Neural progenitor cell (in vitro differentiated cells): ENCODE measurements around the gene UBXN1. TPM values are rescaled to one million over a fixed set of nuclear protein-coding genes. Genes with fewer than 3 reads are reported as not detected.

Experiments used
- DNase-seq: peaks from one replicate; pipeline ENCODE4 v3.0.0-alpha.2; 2016; ENCODE audit warnings: low spot score
- H2AFZ ChIP-seq: fragments of 200-600 bp; sonication (generic); replicated peaks from 2 replicates; pipeline ENCODE4 v1.6.1; 2016; ENCODE audit warnings: antibody characterized with exemption
- H3F3A ChIP-seq: fragments of 200-600 bp; sonication (generic); 2 replicates; pipeline ENCODE4 v1.6.1; 2016; ENCODE audit warnings: antibody characterized with exemption, low read depth
- H3K27ac ChIP-seq: fragments of 200-600 bp; sonication (generic); 2 replicates; pipeline ENCODE4 v1.5.1; 2016; ENCODE audit warnings: mild to moderate bottlenecking
- H3K27me3 ChIP-seq: fragments of 200-600 bp; sonication (generic); 2 replicates; pipeline ENCODE4 v1.6.1; 2016; ENCODE audit warnings: mild to moderate bottlenecking, moderate library complexity
- H3K36me3 ChIP-seq: fragments of 200-600 bp; sonication (generic); 2 replicates; pipeline ENCODE4 v1.5.1; 2016
- H3K4me1 ChIP-seq: fragments of 200-600 bp; sonication (generic); 2 replicates; pipeline ENCODE4 v1.6.1; 2016; ENCODE audit warnings: mixed run types
- H3K4me2 ChIP-seq: fragments of 200-600 bp; sonication (generic); 2 replicates; pipeline ENCODE4 v1.6.1; 2016
- H3K4me3 ChIP-seq: fragments of 200-600 bp; sonication (generic); 2 replicates; pipeline ENCODE4 v1.5.1; 2016
- H3K79me2 ChIP-seq: fragments of 200-600 bp; sonication (generic); 2 replicates; pipeline ENCODE4 v1.6.1; 2016; ENCODE audit warnings: low read depth
- H3K9ac ChIP-seq: fragments of 200-600 bp; sonication (generic); 2 replicates; pipeline ENCODE4 v1.6.1; 2016
- H3K9me3 ChIP-seq: fragments of 200-600 bp; sonication (generic); 2 replicates; pipeline ENCODE4 v1.5.1; 2016; ENCODE audit warnings: low read depth
- H4K20me1 ChIP-seq: fragments of 200-600 bp; sonication (generic); 2 replicates; pipeline ENCODE4 v1.6.1; 2016; ENCODE audit warnings: low read depth
- H3K27ac Mint-ChIP-seq: 3 replicates; pipeline ENCODE4 v1.8.0; 2021; ENCODE audit warnings: mixed read lengths
- H3K27me3 Mint-ChIP-seq: 2 replicates; pipeline ENCODE4 v1.8.0; 2022; ENCODE audit warnings: low read depth, mild to moderate bottlenecking, inconsistent platforms, moderate library complexity, mixed read lengths; ENCODE audit not compliant: insufficient read depth
- H3K36me3 Mint-ChIP-seq: 3 replicates; pipeline ENCODE4 v1.8.0; 2021; ENCODE audit warnings: mixed read lengths
- H3K4me1 Mint-ChIP-seq: 3 replicates; pipeline ENCODE4 v1.8.0; 2021; ENCODE audit warnings: mixed read lengths
- H3K4me3 Mint-ChIP-seq: 3 replicates; pipeline ENCODE4 v1.8.0; 2021; ENCODE audit warnings: mild to moderate bottlenecking, moderate library complexity, mixed read lengths
- H3K9me3 Mint-ChIP-seq: 3 replicates; pipeline ENCODE4 v1.8.0; 2020; ENCODE audit warnings: mixed read lengths
- EZH2 ChIP-seq: fragments of 200-600 bp; sonication (generic); IDR thresholded peaks from 2 replicates; pipeline ENCODE4 v1.6.1; 2017; ENCODE audit warnings: antibody characterized with exemption, mild to moderate bottlenecking, moderate library complexity
- EZH2phosphoT487 ChIP-seq: fragments of 200-600 bp; sonication (generic); IDR thresholded peaks from 2 replicates; pipeline ENCODE4 v1.6.1; 2017; ENCODE audit warnings: antibody characterized with exemption
- small RNA-seq: library from RNA; depleted of rRNA; stranded (forward); fragments of <200 nt; gene quantifications from one replicate; pipeline ENCODE3, GENCODE V24; 2015
- total RNA-seq: library from RNA; depleted of rRNA; stranded (reverse); fragments of >200 nt; gene quantifications from 2 replicates; pipeline ENCODE4 v1.2.3, GENCODE V29; 2015; ENCODE audit warnings: low replicate concordance
- TF ChIP-seq, protein P1 (sequence below): fragments of 200-600 bp; sonication (generic); IDR thresholded peaks from 2 replicates; pipeline ENCODE4 v1.5.1; 2017; ENCODE audit warnings: antibody characterized with exemption, mild to moderate bottlenecking

UBXN1 gene
- total RNA-seq, 1 donor from 2014 or later: 60.7 TPM

DNA sequence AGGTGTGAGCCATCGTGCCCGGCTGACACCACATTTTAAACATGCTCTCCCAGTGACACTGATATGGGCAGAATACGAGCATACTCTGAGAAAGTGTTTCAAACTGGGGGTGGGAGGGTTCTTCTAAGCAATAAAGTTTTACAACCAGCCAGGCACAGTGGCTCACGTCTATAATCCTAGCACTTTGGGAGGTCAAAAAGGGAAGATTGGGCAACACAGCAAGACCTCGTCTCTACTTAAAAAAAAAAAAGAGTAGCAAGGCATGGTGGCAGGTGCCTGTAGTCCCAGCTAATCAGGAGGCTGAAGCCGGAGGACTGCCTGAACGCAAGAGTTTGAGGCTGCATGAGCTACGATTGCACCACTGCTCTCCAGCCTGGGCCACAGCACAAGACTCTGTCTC lies 34.7 kb downstream of the UBXN1 start:
- H3F3A ChIP-seq: peaks cover 16% of the 10 kb centered on the region

DNA sequence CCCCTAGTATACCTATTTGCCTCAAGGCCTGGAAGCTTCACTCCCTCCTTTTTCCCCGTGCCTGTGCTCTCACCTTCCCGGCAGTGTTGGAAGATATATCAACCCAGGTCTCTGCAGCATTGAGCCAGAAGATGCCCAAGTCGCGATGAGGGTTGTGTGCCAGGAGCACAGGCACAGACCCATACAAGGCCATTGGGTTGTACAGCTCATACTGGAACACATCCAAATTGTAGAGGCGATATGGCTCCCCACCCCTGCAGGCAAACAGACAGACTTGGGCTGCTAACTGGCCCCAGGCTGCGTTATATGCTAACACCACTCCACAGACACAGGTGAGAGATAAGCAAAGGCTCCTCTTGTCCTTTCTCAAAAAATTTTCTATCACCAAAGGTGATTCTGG lies 46.4 kb downstream of the UBXN1 start:
- H3K36me3 Mint-ChIP-seq: peaks cover 46% of the 10 kb centered on the region
- H3K9me3 Mint-ChIP-seq: no peaks in the 10 kb centered on the region
- no peaks in the 10 kb centered on the region for H3K9me3 ChIP-seq
- DNase-seq: no peak
- H3K27ac Mint-ChIP-seq: no peak overlapping the region
- no peaks in the 10 kb centered on the region for H3K27me3 ChIP-seq
- no peak overlapping the region for H3K4me2 ChIP-seq
- no peaks in the 10 kb centered on the region for H3K4me1 Mint-ChIP-seq
- no peak overlapping the region for H3K9ac ChIP-seq
- H3K27me3 Mint-ChIP-seq: no peaks in the 10 kb centered on the region
- no peaks in the 10 kb centered on the region for H3K4me1 ChIP-seq
- H3K4me3 ChIP-seq: no peak overlapping the region
- peaks cover 4% of the 10 kb centered on the region for H3F3A ChIP-seq
- no peak overlapping the region for H3K4me3 Mint-ChIP-seq
- TF ChIP-seq EZH2: no peak
- TF ChIP-seq, protein P1, sequence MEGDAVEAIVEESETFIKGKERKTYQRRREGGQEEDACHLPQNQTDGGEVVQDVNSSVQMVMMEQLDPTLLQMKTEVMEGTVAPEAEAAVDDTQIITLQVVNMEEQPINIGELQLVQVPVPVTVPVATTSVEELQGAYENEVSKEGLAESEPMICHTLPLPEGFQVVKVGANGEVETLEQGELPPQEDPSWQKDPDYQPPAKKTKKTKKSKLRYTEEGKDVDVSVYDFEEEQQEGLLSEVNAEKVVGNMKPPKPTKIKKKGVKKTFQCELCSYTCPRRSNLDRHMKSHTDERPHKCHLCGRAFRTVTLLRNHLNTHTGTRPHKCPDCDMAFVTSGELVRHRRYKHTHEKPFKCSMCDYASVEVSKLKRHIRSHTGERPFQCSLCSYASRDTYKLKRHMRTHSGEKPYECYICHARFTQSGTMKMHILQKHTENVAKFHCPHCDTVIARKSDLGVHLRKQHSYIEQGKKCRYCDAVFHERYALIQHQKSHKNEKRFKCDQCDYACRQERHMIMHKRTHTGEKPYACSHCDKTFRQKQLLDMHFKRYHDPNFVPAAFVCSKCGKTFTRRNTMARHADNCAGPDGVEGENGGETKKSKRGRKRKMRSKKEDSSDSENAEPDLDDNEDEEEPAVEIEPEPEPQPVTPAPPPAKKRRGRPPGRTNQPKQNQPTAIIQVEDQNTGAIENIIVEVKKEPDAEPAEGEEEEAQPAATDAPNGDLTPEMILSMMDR: no peak
- TF ChIP-seq EZH2phosphoT487: no peak
- H3K79me2 ChIP-seq: no peaks in the 10 kb centered on the region
- no peak overlapping the region for H3K27ac ChIP-seq
- H4K20me1 ChIP-seq: no peaks in the 10 kb centered on the region
- H3K36me3 ChIP-seq: peaks cover 12% of the 10 kb centered on the region
- no peak overlapping the region for H2AFZ ChIP-seq

More for the DNA sequence above, 34.7 kb downstream of the UBXN1 start:
- H3K9me3 Mint-ChIP-seq: no peaks in the 10 kb centered on the region
- peaks cover 15% of the 10 kb centered on the region for H3K4me1 Mint-ChIP-seq
- H4K20me1 ChIP-seq: peaks cover 20% of the 10 kb centered on the region
- no peak overlapping the region for H3K9ac ChIP-seq
- H3K4me2 ChIP-seq: no peak overlapping the region
- H3K27me3 Mint-ChIP-seq: peaks cover 8% of the 10 kb centered on the region
- no peaks in the 10 kb centered on the region for H3K9me3 ChIP-seq
- TF ChIP-seq, protein P1: no peak
- no peak for TF ChIP-seq EZH2phosphoT487
- TF ChIP-seq EZH2: no peak
- H3K27me3 ChIP-seq: no peaks in the 10 kb centered on the region
- H2AFZ ChIP-seq: no peak overlapping the region
- peak overlapping the region; percentile 67 for H3K4me3 Mint-ChIP-seq
- peaks cover 6% of the 10 kb centered on the region for H3K4me1 ChIP-seq
- H3K4me3 ChIP-seq: no peak overlapping the region
- H3K79me2 ChIP-seq: peaks cover 72% of the 10 kb centered on the region
- H3K27ac Mint-ChIP-seq: no peak overlapping the region
- no peak overlapping the region for H3K27ac ChIP-seq
- peaks cover 20% of the 10 kb centered on the region for H3K36me3 Mint-ChIP-seq
- no peak for DNase-seq
- H3K36me3 ChIP-seq: no peaks in the 10 kb centered on the region

DNA sequence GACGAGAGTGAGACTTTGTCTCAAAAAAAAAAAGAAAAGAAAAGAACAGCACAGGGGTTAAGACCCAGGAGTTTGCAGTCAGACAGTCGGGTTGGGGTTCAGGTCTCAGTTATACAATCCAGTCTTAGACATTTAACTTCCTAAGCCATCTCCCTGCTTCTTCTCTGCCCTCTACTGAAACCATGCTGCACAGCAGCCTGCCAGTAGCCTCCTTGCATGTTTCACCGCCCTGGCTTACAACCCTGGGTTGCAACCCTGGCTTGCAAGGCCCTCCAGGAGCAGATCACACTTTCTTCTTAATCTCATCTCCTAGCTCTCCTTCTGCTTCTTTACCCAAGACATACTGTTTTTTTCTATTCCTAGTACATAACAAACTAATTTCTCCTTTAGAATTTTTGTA lies 51.2 kb downstream of the UBXN1 start:
- H3K79me2 ChIP-seq: no peaks in the 10 kb centered on the region
- H3K4me3 ChIP-seq: no peak overlapping the region
- H3K4me1 Mint-ChIP-seq: no peaks in the 10 kb centered on the region
- H3K9ac ChIP-seq: no peak overlapping the region
- no peak overlapping the region for H3K27ac ChIP-seq
- no peaks in the 10 kb centered on the region for H4K20me1 ChIP-seq
- peaks cover 2% of the 10 kb centered on the region for H3K27me3 Mint-ChIP-seq
- no peaks in the 10 kb centered on the region for H3K9me3 Mint-ChIP-seq
- peaks cover 4% of the 10 kb centered on the region for H3K36me3 ChIP-seq
- H3K4me3 Mint-ChIP-seq: no peak overlapping the region
- peaks cover 45% of the 10 kb centered on the region for H3K36me3 Mint-ChIP-seq
- H3K27me3 ChIP-seq: no peaks in the 10 kb centered on the region
- TF ChIP-seq EZH2phosphoT487: no peak
- TF ChIP-seq, protein P1: no peak
- TF ChIP-seq EZH2: no peak
- peaks cover 26% of the 10 kb centered on the region for H3F3A ChIP-seq
- H3K4me2 ChIP-seq: no peak overlapping the region
- DNase-seq: no peak
- no peaks in the 10 kb centered on the region for H3K4me1 ChIP-seq
- no peak overlapping the region for H3K27ac Mint-ChIP-seq
- no peaks in the 10 kb centered on the region for H3K9me3 ChIP-seq
- H2AFZ ChIP-seq: no peak overlapping the region

Small RNA genes within 50 kb of the gene (small RNA-seq; reads per million reads assigned to genes)
- gene SNORA57: not detected

Other genes with a start within 250 kb of the UBXN1 start
- gene AHNAK, start 132.3 kb downstream of the UBXN1 start, total RNA-seq: 14.9 and 15.0 TPM in 2 replicates
- 2,358 and 3,183 TPM in 2 replicates for gene EEF1G, start 105.2 kb downstream of the UBXN1 start, total RNA-seq
- 4.8 and 23.1 TPM in 2 replicates for gene TUT1, start 87.5 kb downstream of the UBXN1 start, total RNA-seq
- gene MTA2, start 77.2 kb downstream of the UBXN1 start, total RNA-seq: 108 and 135 TPM in 2 replicates
- gene EML3, start 66.3 kb downstream of the UBXN1 start, total RNA-seq: 4.0 and 26.6 TPM in 2 replicates
- gene ROM1, start 65.8 kb downstream of the UBXN1 start, total RNA-seq: 2.2 TPM in 1 of 2 replicates, not detected in the other
- gene B3GAT3, start 57.1 kb downstream of the UBXN1 start, total RNA-seq: 21.2 and 44.0 TPM in 2 replicates
- 202 and 292 TPM in 2 replicates for gene GANAB, start 32.5 kb downstream of the UBXN1 start, total RNA-seq
- 7.8 and 21.3 TPM in 2 replicates for gene INTS5, start 25.8 kb downstream of the UBXN1 start, total RNA-seq
- gene C11orf98, start 13.9 kb downstream of the UBXN1 start, total RNA-seq: 51.5 and 73.3 TPM in 2 replicates
- gene CSKMT, start 13.8 kb downstream of the UBXN1 start, total RNA-seq: 4.3 and 6.7 TPM in 2 replicates
- gene UQCC3, start 7.4 kb downstream of the UBXN1 start, total RNA-seq: 5.7 and 11.7 TPM in 2 replicates
- gene LBHD1, start 6.8 kb downstream of the UBXN1 start, total RNA-seq: 3.4 and 4.0 TPM in 2 replicates
- gene LRRN4CL, start 10.5 kb upstream of the UBXN1 start, total RNA-seq: 0.40 TPM in 1 of 2 replicates, not detected in the other
- 34.6 and 63.1 TPM in 2 replicates for gene BSCL2, start 28.4 kb upstream of the UBXN1 start, total RNA-seq
- gene GNG3, start 28.6 kb upstream of the UBXN1 start, total RNA-seq: 2.0 TPM in 1 of 2 replicates, not detected in the other
- 30.9 and 32.5 TPM in 2 replicates for gene HNRNPUL2, start 48.4 kb upstream of the UBXN1 start, total RNA-seq
- 55.7 and 78.4 TPM in 2 replicates for gene TTC9C, start 49.4 kb upstream of the UBXN1 start, total RNA-seq
- gene ZBTB3, start 75.1 kb upstream of the UBXN1 start, total RNA-seq: 9.2 and 22.8 TPM in 2 replicates
- 88.7 and 117 TPM in 2 replicates for gene POLR2G, start 82.5 kb upstream of the UBXN1 start, total RNA-seq
- 28.9 and 39.9 TPM in 2 replicates for gene TAF6L, start 92.3 kb upstream of the UBXN1 start, total RNA-seq
- gene TMEM179B, start 108.3 kb upstream of the UBXN1 start, total RNA-seq: 24.5 and 40.4 TPM in 2 replicates
- 9.9 and 38.9 TPM in 2 replicates for gene TMEM223, start 112.9 kb upstream of the UBXN1 start, total RNA-seq
- 23.6 and 36.5 TPM in 2 replicates for gene NXF1, start 126.4 kb upstream of the UBXN1 start, total RNA-seq
- gene STX5, start 153.0 kb upstream of the UBXN1 start, total RNA-seq: 30.2 and 32.9 TPM in 2 replicates
- not detected in 2 replicates for gene TEX54, start 153.8 kb upstream of the UBXN1 start, total RNA-seq
- 40.0 and 47.4 TPM in 2 replicates for gene WDR74, start 160.5 kb upstream of the UBXN1 start, total RNA-seq
- 99.8 and 130 TPM in 2 replicates for gene SLC3A2, start 201.8 kb upstream of the UBXN1 start, total RNA-seq
- gene CHRM1, start 242.3 kb upstream of the UBXN1 start, total RNA-seq: not detected in 2 replicates